ENCODE results near the gene ID2. TPM values are rescaled to one million over a fixed set of nuclear protein-coding genes. Genes with fewer than 3 reads are reported as not detected.
A peak's percentile ranks its signal among the peaks of the same experiment; 100 is the strongest.

The ID2 gene
- total and polyA plus RNA-seq, 2 of the 13 experiments (the other 11 are each of a cell fraction or from before 2014, with no cell fraction given): 214 to 719 TPM

DNA sequence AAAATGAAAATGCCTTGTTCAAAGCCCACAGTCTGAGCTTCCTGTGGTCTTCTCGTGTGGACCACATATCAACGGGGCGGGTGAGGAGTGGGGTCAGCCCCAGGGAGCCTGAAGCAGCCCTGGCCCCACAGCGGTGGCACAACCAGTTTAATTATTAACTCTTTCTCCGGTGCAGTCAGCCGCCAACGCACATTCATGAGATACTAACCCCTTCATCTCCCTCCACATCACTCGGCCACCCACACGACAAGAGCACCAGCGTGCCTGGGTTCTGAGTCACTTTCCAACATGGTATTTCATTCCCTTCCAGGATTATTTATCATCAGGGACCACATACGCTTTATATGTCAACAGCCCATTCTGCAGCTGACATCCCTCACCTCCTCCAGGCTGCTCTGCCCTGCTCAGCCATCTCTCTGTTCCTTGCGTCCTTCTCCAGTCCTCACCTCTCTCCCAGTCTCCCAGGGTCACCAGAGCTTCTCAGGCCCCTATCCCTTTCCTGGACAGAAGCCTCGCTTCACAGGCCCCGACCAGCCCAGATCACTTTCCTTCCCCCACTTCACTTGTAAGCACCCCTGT lies 48.0 kb upstream of the ID2 start (continued):
- TF ChIP-seq, protein P1, sequence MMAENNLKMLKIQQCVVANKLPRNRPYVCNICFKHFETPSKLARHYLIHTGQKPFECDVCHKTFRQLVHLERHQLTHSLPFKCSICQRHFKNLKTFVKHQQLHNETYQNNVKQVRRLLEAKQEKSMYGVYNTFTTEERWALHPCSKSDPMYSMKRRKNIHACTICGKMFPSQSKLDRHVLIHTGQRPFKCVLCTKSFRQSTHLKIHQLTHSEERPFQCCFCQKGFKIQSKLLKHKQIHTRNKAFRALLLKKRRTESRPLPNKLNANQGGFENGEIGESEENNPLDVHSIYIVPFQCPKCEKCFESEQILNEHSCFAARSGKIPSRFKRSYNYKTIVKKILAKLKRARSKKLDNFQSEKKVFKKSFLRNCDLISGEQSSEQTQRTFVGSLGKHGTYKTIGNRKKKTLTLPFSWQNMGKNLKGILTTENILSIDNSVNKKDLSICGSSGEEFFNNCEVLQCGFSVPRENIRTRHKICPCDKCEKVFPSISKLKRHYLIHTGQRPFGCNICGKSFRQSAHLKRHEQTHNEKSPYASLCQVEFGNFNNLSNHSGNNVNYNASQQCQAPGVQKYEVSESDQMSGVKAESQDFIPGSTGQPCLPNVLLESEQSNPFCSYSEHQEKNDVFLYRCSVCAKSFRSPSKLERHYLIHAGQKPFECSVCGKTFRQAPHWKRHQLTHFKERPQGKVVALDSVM (CRISPR knock-in tag; IDR thresholded peaks at IDR 0.05): no peak
- TF ChIP-seq ONECUT2 (CRISPR knock-in tag; IDR thresholded peaks at IDR 0.05) (no peak), RXRA (CRISPR knock-in tag; IDR thresholded peaks at IDR 0.05) (peak; percentile 55; the same call in 1 of the 2 replicates), ZFP82 (CRISPR knock-in tag; IDR thresholded peaks at IDR 0.05; ENCODE audit: borderline replicate concordance) (no peak), DNMT1 (CRISPR knock-in tag; IDR thresholded peaks at IDR 0.05) (no peak), PAX8 (CRISPR knock-in tag; IDR thresholded peaks at IDR 0.05; ENCODE audit: borderline replicate concordance) (no peak), ZFP36 (IDR thresholded peaks at IDR 0.05; ENCODE audit: borderline replicate concordance, low read depth, low read length, partially characterized antibody) (no peak), ZBTB8A (CRISPR knock-in tag; IDR thresholded peaks at IDR 0.05; ENCODE audit: borderline replicate concordance, low read depth) (no peak), ZNF543 (CRISPR knock-in tag; IDR thresholded peaks at IDR 0.05) (peak; percentile 82), ZNF841 (CRISPR knock-in tag; IDR thresholded peaks at IDR 0.05; ENCODE audit: borderline replicate concordance) (no peak), MTERF4 (CRISPR knock-in tag; IDR thresholded peaks at IDR 0.05) (0 out of 2 replicates have a peak, but pooled peaks have one; percentile 26), ZNF660 (CRISPR knock-in tag; IDR thresholded peaks at IDR 0.05; ENCODE audit: borderline replicate concordance, low read depth) (no peak), RFX3 (CRISPR knock-in tag; IDR thresholded peaks at IDR 0.05) (no peak), KLF11 (CRISPR knock-in tag; IDR thresholded peaks at IDR 0.05) (no peak), TEAD2 (CRISPR knock-in tag; IDR thresholded peaks at IDR 0.05) (no peak), SNAI1 (CRISPR knock-in tag; IDR thresholded peaks at IDR 0.05; ENCODE audit: borderline replicate concordance) (no peak), RARG (CRISPR knock-in tag; IDR thresholded peaks at IDR 0.05; ENCODE audit: low read depth) (no peak), PATZ1 (CRISPR knock-in tag; IDR thresholded peaks at IDR 0.05) (peak; percentile 85), FLYWCH1 (CRISPR knock-in tag; IDR thresholded peaks at IDR 0.05) (no peak), PHF21A (CRISPR knock-in tag; IDR thresholded peaks at IDR 0.05) (peak; percentile 87), ETV6 (CRISPR knock-in tag; conservative IDR thresholded peaks at IDR 0.05) (no peak), POLR2G (IDR thresholded peaks at IDR 0.05; ENCODE audit: low read depth, low read length) (peak; percentile 79), FOXP1 (IDR thresholded peaks at IDR 0.05) (no peak), FOXP1 (CRISPR knock-in tag; IDR thresholded peaks at IDR 0.05) (no peak), SIX4 (CRISPR knock-in tag; IDR thresholded peaks at IDR 0.05) (0 out of 2 replicates have a peak, but pooled peaks have one; percentile 18), RARA (CRISPR knock-in tag; IDR thresholded peaks at IDR 0.05) (peak; percentile 82)
- TF ChIP-seq, protein P2, sequence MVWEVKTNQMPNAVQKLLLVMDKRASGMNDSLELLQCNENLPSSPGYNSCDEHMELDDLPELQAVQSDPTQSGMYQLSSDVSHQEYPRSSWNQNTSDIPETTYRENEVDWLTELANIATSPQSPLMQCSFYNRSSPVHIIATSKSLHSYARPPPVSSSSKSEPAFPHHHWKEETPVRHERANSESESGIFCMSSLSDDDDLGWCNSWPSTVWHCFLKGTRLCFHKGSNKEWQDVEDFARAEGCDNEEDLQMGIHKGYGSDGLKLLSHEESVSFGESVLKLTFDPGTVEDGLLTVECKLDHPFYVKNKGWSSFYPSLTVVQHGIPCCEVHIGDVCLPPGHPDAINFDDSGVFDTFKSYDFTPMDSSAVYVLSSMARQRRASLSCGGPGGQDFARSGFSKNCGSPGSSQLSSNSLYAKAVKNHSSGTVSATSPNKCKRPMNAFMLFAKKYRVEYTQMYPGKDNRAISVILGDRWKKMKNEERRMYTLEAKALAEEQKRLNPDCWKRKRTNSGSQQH (CRISPR knock-in tag; IDR thresholded peaks at IDR 0.05; ENCODE audit: low read depth): no peak

All from HepG2 (cell line).